ENCODE results near the gene CCDC154.

- TF ChIP-seq CTCF (IDR thresholded peaks at IDR 0.05) = no peak
- TF ChIP-seq EZH2 (IDR thresholded peaks at IDR 0.05; ENCODE audit: borderline replicate concordance, insufficient read depth, low read depth, low read length, poor library complexity, severe bottlenecking) = no peak
Measured at GRCh38 chr16:1493746-1494094, 49.4 kb upstream of the CCDC154 start.
